Glutamatergic neuron (in vitro differentiated cells): Measurements from ENCODE around the gene ZGPAT. TPM values are rescaled to one million over a fixed set of nuclear protein-coding genes. Genes with fewer than 3 reads are reported as not detected.

Experiments used
- DNase-seq: peaks from one replicate; pipeline ENCODE4 v3.0.0; 2022
- H3K27ac Mint-ChIP-seq: one replicate; pipeline ENCODE4 v1.8.0; 2020; ENCODE audit warnings: mild to moderate bottlenecking, mixed read lengths, inconsistent platforms; ENCODE audit not compliant: unreplicated experiment
- H3K27me3 Mint-ChIP-seq: one replicate; pipeline ENCODE4 v1.8.0; 2020; ENCODE audit warnings: mild to moderate bottlenecking, moderate library complexity, mixed read lengths, inconsistent platforms; ENCODE audit not compliant: unreplicated experiment
- H3K36me3 Mint-ChIP-seq: one replicate; pipeline ENCODE4 v1.8.0; 2020; ENCODE audit warnings: mild to moderate bottlenecking, mixed read lengths, inconsistent platforms; ENCODE audit not compliant: unreplicated experiment
- H3K4me1 Mint-ChIP-seq: one replicate; pipeline ENCODE4 v1.8.0; 2020; ENCODE audit warnings: mild to moderate bottlenecking, low read depth, mixed read lengths, inconsistent platforms; ENCODE audit not compliant: unreplicated experiment
- H3K4me3 Mint-ChIP-seq: one replicate; pipeline ENCODE4 v1.8.0; 2020; ENCODE audit warnings: mild to moderate bottlenecking, mixed read lengths, inconsistent platforms; ENCODE audit not compliant: unreplicated experiment
- H3K9me3 Mint-ChIP-seq: one replicate; pipeline ENCODE4 v1.8.0; 2020; ENCODE audit warnings: mild to moderate bottlenecking, moderate library complexity, mixed read lengths, inconsistent platforms; ENCODE audit not compliant: unreplicated experiment
- CTCF ChIP-seq: fragments of 200-600 bp; sonication (generic); IDR thresholded peaks from one replicate; pipeline ENCODE4 v1.5.0; 2021; ENCODE audit not compliant: partially characterized antibody, unreplicated experiment
- total RNA-seq: library from RNA; stranded (reverse); fragmentation: NEBNext Ultra II Directional; extraction: Animal tissue kit (Norgen Biotek cat#: 25700); gene quantifications from one replicate; pipeline ENCODE4 v1.2.1, GENCODE V29; 2021; ENCODE audit not compliant: unreplicated experiment

The ZGPAT gene
- total RNA-seq, 1 donor from 2014 or later: 41.5 TPM

- TF ChIP-seq CTCF: no peak
- Mint-ChIP-seq H3K27ac (no peak overlapping the region), H3K4me1 (peaks cover 2% of the 10 kb centered on the region), H3K4me3 (no peak overlapping the region), H3K9me3 (peaks cover 1% of the 10 kb centered on the region), H3K27me3 (peaks cover 14% of the 10 kb centered on the region), H3K36me3 (no peaks in the 10 kb centered on the region)
- no peak for DNase-seq
Observed at GRCh38 chr20:63696306-63696627, 11.6 kb upstream of the ZGPAT start.

GRCh38 chr20:63696628-63697356 lies 11.0 kb upstream of the ZGPAT start, which contains the start of gene TNFRSF6B:
Gene TNFRSF6B, plus strand, starts transcription at chr20:63696652. Its CDS starts 116 bp downstream, at chr20:63696768.
- H3K9me3 Mint-ChIP-seq: peaks cover 1% of the 10 kb centered on the region
- peaks cover 13% of the 10 kb centered on the region for H3K27me3 Mint-ChIP-seq
- H3K27ac Mint-ChIP-seq: no peak within 1 kb of the TSS
- H3K36me3 Mint-ChIP-seq: no peaks in the 10 kb centered on the region
- DNase-seq: no peak
- H3K4me1 Mint-ChIP-seq: peaks cover 2% of the 10 kb centered on the region
- H3K4me3 Mint-ChIP-seq: no peak within 1 kb of the TSS
- no peak for TF ChIP-seq CTCF

DNA sequence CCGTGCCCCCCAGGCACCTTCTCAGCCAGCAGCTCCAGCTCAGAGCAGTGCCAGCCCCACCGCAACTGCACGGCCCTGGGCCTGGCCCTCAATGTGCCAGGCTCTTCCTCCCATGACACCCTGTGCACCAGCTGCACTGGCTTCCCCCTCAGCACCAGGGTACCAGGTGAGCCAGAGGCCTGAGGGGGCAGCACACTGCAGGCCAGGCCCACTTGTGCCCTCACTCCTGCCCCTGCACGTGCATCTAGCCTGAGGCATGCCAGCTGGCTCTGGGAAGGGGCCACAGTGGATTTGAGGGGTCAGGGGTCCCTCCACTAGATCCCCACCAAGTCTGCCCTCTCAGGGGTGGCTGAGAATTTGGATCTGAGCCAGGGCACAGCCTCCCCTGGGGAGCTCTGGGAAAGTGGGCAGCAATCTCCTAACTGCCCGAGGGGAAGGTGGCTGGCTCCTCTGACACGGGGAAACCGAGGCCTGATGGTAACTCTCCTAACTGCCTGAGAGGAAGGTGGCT lies 10.4 kb upstream of the ZGPAT start:
- TF ChIP-seq CTCF: no peak
- Mint-ChIP-seq H3K4me3 (no peak overlapping the region), H3K36me3 (no peaks in the 10 kb centered on the region), H3K4me1 (peaks cover 2% of the 10 kb centered on the region), H3K9me3 (peaks cover 6% of the 10 kb centered on the region), H3K27ac (no peak overlapping the region), H3K27me3 (peaks cover 11% of the 10 kb centered on the region)
- no peak for DNase-seq

- no peak overlapping the region for H3K4me3 Mint-ChIP-seq
Observed at GRCh38 chr20:63697868-63698545, 9.8 kb upstream of the ZGPAT start.

More at GRCh38 chr20:63697868-63698545, 9.8 kb upstream of the ZGPAT start:
- Mint-ChIP-seq H3K4me1 (peaks cover 2% of the 10 kb centered on the region), H3K9me3 (peaks cover 7% of the 10 kb centered on the region), H3K27me3 (peaks cover 12% of the 10 kb centered on the region), H3K27ac (no peak overlapping the region), H3K36me3 (no peaks in the 10 kb centered on the region)
- no peak for TF ChIP-seq CTCF
- DNase-seq: no peak
